ENCODE results near the gene OTUD3.

GRCh38 chr1:19907456-19907855, 25.3 kb downstream of the OTUD3 start:
- no peak for TF ChIP-seq POLR2A (IDR thresholded peaks at IDR 0.05)
- TF ChIP-seq, protein P1, sequence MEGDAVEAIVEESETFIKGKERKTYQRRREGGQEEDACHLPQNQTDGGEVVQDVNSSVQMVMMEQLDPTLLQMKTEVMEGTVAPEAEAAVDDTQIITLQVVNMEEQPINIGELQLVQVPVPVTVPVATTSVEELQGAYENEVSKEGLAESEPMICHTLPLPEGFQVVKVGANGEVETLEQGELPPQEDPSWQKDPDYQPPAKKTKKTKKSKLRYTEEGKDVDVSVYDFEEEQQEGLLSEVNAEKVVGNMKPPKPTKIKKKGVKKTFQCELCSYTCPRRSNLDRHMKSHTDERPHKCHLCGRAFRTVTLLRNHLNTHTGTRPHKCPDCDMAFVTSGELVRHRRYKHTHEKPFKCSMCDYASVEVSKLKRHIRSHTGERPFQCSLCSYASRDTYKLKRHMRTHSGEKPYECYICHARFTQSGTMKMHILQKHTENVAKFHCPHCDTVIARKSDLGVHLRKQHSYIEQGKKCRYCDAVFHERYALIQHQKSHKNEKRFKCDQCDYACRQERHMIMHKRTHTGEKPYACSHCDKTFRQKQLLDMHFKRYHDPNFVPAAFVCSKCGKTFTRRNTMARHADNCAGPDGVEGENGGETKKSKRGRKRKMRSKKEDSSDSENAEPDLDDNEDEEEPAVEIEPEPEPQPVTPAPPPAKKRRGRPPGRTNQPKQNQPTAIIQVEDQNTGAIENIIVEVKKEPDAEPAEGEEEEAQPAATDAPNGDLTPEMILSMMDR (IDR thresholded peaks at IDR 0.05): no peak
